GM10266 (cell line): ENCODE data around the gene PATZ1.
"Not testable (repeated sequence)": the region's sequence is repeated elsewhere in the genome, so short reads cannot be mapped to it uniquely, and the experiment has no call there.

Experiments
- DNase-seq: peaks from one replicate; pipeline ENCODE4 v3.0.0; 2012; ENCODE audit errors: extremely low spot score
- TF ChIP-seq, protein P1 (sequence below): IDR thresholded peaks from 2 replicates; pipeline ENCODE4 v1.5.1; 2012; ENCODE audit warnings: mild to moderate bottlenecking, low read depth; ENCODE audit not compliant: control insufficient read depth, insufficient read depth; ENCODE audit errors: missing control alignments

PATZ1 gene

DNA sequence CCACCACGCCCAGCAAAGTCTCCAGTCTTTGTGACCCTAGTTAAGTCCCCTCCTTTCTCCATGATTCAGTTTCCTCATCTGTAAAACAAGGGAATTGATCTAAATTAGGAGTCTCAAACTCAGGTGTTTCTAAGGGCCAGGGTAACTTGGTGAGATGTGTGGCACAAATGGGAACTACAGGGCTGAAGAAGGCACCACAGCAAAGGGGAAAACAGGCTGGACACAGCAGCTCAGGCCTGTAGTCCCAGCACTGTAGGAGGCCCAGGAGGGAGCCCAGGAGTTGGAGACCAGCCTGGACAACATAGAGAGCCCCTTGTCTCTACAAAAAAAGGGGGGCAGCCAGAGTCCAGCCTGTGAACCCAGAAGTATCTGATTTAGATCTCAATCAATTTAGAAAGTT lies 15.6 kb upstream of the PATZ1 start:
- TF ChIP-seq, protein P1, sequence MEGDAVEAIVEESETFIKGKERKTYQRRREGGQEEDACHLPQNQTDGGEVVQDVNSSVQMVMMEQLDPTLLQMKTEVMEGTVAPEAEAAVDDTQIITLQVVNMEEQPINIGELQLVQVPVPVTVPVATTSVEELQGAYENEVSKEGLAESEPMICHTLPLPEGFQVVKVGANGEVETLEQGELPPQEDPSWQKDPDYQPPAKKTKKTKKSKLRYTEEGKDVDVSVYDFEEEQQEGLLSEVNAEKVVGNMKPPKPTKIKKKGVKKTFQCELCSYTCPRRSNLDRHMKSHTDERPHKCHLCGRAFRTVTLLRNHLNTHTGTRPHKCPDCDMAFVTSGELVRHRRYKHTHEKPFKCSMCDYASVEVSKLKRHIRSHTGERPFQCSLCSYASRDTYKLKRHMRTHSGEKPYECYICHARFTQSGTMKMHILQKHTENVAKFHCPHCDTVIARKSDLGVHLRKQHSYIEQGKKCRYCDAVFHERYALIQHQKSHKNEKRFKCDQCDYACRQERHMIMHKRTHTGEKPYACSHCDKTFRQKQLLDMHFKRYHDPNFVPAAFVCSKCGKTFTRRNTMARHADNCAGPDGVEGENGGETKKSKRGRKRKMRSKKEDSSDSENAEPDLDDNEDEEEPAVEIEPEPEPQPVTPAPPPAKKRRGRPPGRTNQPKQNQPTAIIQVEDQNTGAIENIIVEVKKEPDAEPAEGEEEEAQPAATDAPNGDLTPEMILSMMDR, result no peak
- DNase-seq, result peak; percentile 0

DNA sequence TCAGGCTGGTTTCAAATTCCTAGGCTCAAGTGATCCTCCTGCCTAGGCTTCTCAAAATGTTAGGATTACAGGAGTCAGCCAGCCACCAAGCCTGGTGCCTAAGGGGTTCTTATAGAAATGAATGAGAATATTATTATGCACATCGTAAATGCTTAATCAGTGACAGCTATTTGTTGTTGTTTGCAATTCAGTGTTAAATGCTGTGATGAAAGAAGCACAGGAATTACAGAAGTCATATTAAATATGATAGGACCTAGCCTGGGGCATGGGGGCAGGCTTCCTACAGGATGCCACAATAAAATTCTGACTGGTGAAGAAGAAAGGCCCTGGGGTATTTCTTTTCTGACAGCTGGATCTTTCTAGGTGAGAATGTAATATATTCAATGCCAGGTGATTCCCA lies 13.9 kb upstream of the PATZ1 start:
- TF ChIP-seq, protein P1, result no peak
- peak; percentile 2 for DNase-seq

DNA sequence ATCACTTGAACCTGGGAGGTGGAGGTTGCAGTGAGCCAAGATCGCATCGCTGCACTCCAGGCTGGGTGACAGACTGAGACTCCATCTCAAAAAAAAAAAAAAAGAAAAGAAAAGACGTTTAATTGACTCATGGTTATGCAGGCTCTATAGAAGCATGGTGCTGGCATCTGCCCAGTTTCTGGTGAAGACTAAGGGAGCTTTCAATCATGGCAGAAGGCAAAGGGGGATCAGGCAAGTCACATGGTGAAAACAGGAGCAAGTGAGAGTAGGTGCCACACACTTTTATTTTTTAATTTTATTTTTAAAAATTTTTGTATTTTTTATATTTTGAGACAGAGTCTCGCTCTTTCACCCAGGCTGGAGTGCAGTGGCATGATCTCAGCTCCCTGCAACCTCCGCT lies 8.4 kb upstream of the PATZ1 start:
- DNase-seq, result no peak
- TF ChIP-seq, protein P1, result no peak

DNA sequence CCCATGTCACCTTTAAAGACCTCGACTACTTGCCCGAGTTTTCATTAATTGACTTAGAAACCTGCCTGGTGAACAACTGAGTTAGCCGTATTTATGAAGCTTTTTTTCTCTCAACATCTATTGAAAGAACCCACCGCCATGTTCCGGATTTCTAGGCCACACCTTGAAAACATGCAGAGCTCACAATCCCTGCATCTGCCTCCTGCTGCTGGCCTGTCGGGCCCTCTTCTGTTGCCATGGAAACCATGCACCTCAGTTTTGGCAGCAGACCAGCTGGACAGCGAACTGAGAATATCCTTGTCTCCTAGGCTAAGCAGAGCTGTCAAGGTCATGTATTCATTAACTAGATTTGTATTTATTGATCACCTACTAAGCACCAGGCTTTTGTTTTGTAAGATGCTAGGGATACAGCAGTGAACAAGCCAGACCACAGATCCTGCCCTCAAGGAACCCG lies 4.3 kb upstream of the PATZ1 start:
- no peak for DNase-seq
- TF ChIP-seq, protein P1, result no peak

DNA sequence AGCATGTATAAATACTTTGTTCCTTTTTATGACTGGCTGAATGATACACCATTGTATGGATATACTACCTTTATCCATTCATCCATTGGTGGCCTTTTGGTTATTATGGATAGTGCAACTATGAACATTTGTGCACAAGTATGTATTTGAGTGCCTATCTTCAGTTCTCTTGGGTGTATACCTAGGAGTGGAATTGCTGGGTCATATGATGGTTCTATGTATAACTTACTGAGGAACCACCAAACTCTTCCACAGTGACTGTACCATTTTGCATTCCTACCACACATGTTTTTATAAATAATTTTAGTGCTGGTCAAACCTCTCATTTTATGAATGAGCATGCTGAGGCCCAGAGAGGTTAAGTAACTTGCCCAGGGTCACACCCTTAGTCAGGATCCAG lies 3.8 kb upstream of the PATZ1 start:
- no peak for DNase-seq
- TF ChIP-seq, protein P1, result no peak

DNA sequence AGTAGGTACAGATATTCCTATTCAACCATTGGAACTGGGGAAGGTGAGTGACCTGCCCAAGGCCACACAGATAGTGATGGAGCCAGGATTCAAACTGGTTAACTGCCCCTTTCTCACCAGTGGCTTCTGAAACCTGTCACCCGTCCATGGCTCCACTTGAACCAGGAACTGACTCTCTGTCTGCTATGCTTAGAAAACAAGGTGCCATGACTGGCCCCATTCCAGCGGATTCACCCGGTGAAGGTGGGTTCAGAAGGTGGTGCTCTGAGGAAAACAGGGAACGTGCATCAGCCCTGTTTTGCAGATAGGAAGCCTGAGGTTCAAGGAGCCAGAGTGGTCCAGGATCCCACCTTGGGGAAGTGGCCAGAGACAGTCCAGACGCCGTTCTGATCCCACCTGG lies 2.6 kb upstream of the PATZ1 start:
- TF ChIP-seq, protein P1, result no peak
- no peak for DNase-seq

DNA sequence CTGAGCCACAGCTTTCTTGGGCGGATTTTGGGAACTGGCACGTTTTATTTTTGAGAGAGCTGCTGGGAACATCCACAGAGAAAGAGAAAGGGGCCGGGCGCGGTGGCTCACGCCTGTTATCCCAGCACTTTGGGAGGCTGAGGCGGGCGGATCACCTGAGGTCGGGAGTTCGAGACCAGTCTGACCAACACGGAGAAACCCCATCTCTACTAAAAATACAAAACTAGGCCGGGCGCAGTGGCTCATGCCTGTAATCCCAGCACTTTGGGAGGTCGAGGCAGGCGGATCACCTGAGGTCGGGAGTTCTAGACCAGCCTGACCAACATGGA lies 1.8 kb upstream of the PATZ1 start:
- not testable (repeated sequence) for DNase-seq

DNA sequence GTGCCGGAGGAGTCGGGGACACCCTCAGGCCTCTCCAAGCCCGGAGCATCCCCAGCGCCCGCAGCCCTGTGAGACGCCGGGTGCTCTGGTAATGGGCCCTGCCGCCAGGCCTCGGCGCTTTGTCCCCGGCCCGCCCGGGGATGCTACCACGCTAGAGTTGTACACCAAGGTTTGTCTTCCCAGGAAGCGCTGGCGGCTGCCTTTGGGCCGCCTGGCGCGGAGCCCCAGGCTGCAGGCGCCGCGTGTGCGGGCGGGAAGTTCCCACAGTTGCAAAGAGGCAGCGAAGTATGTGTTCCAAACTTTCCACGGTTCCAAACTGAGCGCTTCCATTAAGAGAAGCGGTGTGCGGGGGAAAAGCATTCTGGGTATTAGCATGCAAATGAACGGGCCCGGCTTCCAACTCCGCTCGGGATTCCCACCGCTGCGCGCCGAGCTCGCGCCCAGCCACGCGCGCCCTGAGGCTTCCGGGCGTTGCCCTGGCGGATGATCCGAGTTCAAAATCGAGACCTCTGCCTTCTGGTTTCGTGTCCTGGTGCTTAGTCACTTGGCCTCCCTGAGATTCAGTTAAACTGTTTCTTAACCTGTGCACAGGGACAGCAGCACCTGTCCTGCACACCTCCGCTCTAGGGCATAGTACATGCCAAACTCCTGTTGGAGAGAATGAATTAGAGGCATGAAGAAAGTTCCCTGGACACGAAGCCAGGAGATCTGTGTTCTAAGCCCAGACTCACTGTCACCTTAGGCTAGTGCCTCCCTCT lies 1.3 kb upstream of the PATZ1 start:
- DNase-seq, result peak; percentile 55
- TF ChIP-seq, protein P1, result no peak
